Sigmoid colon (tissue), 7 donors: ENCODE data around the gene FLOT2. TPM values are rescaled to one million over a fixed set of nuclear protein-coding genes. Genes with fewer than 3 reads are reported as not detected.
"Not testable (repeated sequence)": the region's sequence is repeated elsewhere in the genome, so short reads cannot be mapped to it uniquely, and the experiment has no call there.

Source experiments
- DNase-seq: peaks from one replicate; pipeline ENCODE4 v3.0.0-alpha.2; 2019
- H3K27ac ChIP-seq, 4 donors: fragments of 200-600 bp; sonication (generic); one replicate each; pipeline ENCODE4 v1.5.1; 2016 to 2019; ENCODE audit warnings: mild to moderate bottlenecking in 1 of 4
- H3K27me3 ChIP-seq, 3 donors: fragments of 200-600 bp; sonication (generic); one replicate each; pipeline ENCODE4 v1.5.1; 2019; ENCODE audit warnings: mild to moderate bottlenecking in 1 of 3
- H3K36me3 ChIP-seq, 4 donors: fragments of 200-600 bp; sonication (generic); one replicate each; pipeline ENCODE4 v1.5.1; 2016 to 2019
- H3K4me1 ChIP-seq, 4 donors: fragments of 200-600 bp; sonication (generic); one replicate each; pipeline ENCODE4 v1.5.1; 2017 to 2019
- H3K4me3 ChIP-seq, 4 donors: fragments of 200-600 bp; sonication (generic); one replicate each; pipeline ENCODE4 v1.5.1; 2017 to 2019; ENCODE audit warnings: mild to moderate bottlenecking in 2 of 4, moderate library complexity in 1 of 4
- H3K9me3 ChIP-seq, 4 donors: fragments of 200-600 bp in 3 of 4; sonication (generic) in 3 of 4; one replicate each; pipeline versions ENCODE4 v1.5.1 to v1.6.1; 2013 to 2019
- CTCF ChIP-seq, 4 experiments: fragments of 450-650 bp in 3 of 4; fragments of 200-600 bp in 1 of 4; IDR thresholded peaks; one replicate each; pipeline ENCODE4 v1.5.1; 2016 to 2019; ENCODE audit warnings: antibody characterized with exemption in 4 of 4, mild to moderate bottlenecking in 3 of 4, moderate library complexity in 2 of 4
- EP300 ChIP-seq, 4 donors: sonication (generic); formaldehyde crosslinking; IDR thresholded peaks; one replicate each; pipeline ENCODE4 v1.6.1; 2017; ENCODE audit warnings: antibody characterized with exemption in 4 of 4
- POLR2A ChIP-seq, 2 donors: fragments of 450-650 bp; IDR thresholded peaks; one replicate each; pipeline ENCODE4 v1.6.1; 2016; ENCODE audit warnings: antibody characterized with exemption in 2 of 2, mild to moderate bottlenecking in 2 of 2, moderate library complexity in 2 of 2
- POLR2AphosphoS5 ChIP-seq, 4 donors: sonication (generic); formaldehyde crosslinking; IDR thresholded peaks; one replicate each; pipeline ENCODE4 v1.6.1; 2017; ENCODE audit warnings: antibody characterized with exemption in 4 of 4
- WGBS, 2 donors: extraction: QIAGEN DNeasy Blood & Tissue Kit; methylation state at CpG; one replicate each; pipeline ENCODE4 v1.1.7; 2013; 5-methylcytosine and 5-hydroxymethylcytosine counted together
- intact Hi-C: fragments of 100-400 bp; cut with DNase I; formaldehyde crosslinking; loops from one replicate; pipeline ENCODE4 v1.15.1; 2023
- polyA plus RNA-seq, 3 donors: library from polyadenylated mRNA; stranded (reverse); fragments of 200-250 nt; gene quantifications; one replicate each; pipeline ENCODE4 v1.2.3, GENCODE V29; 2013
- total RNA-seq, 4 donors: library from RNA; depleted of rRNA; stranded (reverse); fragments of >200 nt; gene quantifications; one replicate each; pipeline ENCODE4 v1.1.0, GENCODE V29; 2016
- donor health status: healthy with polysubstance abuse.
- donor health status: Bipolar disorder and iron deficiency.
- donor health status: healthy.

Gene FLOT2
- total and polyA plus RNA-seq, 7 donors, result 27.3 to 91.8 (median 51.5) TPM

- TF ChIP-seq POLR2AphosphoS5 (IDR thresholded peaks at IDR 0.05) (no peak), EP300 (IDR thresholded peaks at IDR 0.05) (no peak), CTCF (IDR thresholded peaks at IDR 0.05) (no peak), POLR2A (IDR thresholded peaks at IDR 0.05) (no peak)
- DNase-seq, result no peak
- intact Hi-C loops, result loop anchor here (5.0 kb wide), 3 partner anchors 46 to 171 kb away; partner anchors contain the start of genes NEK8 and TLCD1
- Histone ChIP-seq H3K4me3 (no peak overlapping the region), H3K27ac (peak overlapping the region; percentile 82 to 96 (median 92)), H3K27me3 (no peaks in the 10 kb centered on the region), H3K9me3 (no peaks in the 10 kb centered on the region), H3K36me3 (no peaks in the 10 kb centered on the region), H3K4me1 (peaks cover 0 to 40% (median 36%) of the 10 kb centered on the region in 4 donors)
- WGBS, 2 donors, result 88 to 92% methylated on average over 12 of the region's 12 CpGs
Measured at GRCh38 chr17:28898527-28898955, 1.0 kb upstream of the FLOT2 start.

GRCh38 chr17:28897769-28898526, 415 bp upstream of the FLOT2 start:
- DNase-seq, result peak; percentile 79
- Histone ChIP-seq H3K27ac (peak overlapping the region; percentile 82 to 96 (median 92)), H3K4me3 (peak overlapping the region; percentile 69 to 93 (median 83)), H3K27me3 (no peaks in the 10 kb centered on the region), H3K4me1 (peaks cover 0 to 38% (median 31%) of the 10 kb centered on the region in 4 donors), H3K9me3 (no peaks in the 10 kb centered on the region), H3K36me3 (no peaks in the 10 kb centered on the region)
- no peak for TF ChIP-seq POLR2AphosphoS5 (IDR thresholded peaks at IDR 0.05)
- TF ChIP-seq CTCF (IDR thresholded peaks at IDR 0.05), result no peak
- TF ChIP-seq POLR2A (IDR thresholded peaks at IDR 0.05), result no peak
- no peak for TF ChIP-seq EP300 (IDR thresholded peaks at IDR 0.05)
- intact Hi-C loops, result loop anchor here (2.0 to 5.0 kb wide), 5 partner anchors 46 to 171 kb away; partner anchors contain the start of genes NEK8, PHF12 and TLCD1
- WGBS, 2 donors, result 14 to 22% methylated on average over 23 of the region's 23 CpGs

GRCh38 chr17:28896491-28896883, 1.0 kb downstream of the FLOT2 start:
- H3K9me3 ChIP-seq, result no peaks in the 10 kb centered on the region
- H3K4me1 ChIP-seq, result peaks cover 0 to 30% (median 23%) of the 10 kb centered on the region in 4 donors
- no peaks in the 10 kb centered on the region for H3K36me3 ChIP-seq
- H3K27ac ChIP-seq, result peak overlapping the region; percentile 82 to 96 (median 92)
- no peak for DNase-seq
- no peak for TF ChIP-seq POLR2A (IDR thresholded peaks at IDR 0.05)
- TF ChIP-seq EP300 (IDR thresholded peaks at IDR 0.05), result no peak
- TF ChIP-seq POLR2AphosphoS5 (IDR thresholded peaks at IDR 0.05), result no peak
- TF ChIP-seq CTCF (IDR thresholded peaks at IDR 0.05), result no peak
- no peaks in the 10 kb centered on the region for H3K27me3 ChIP-seq
- WGBS, 2 donors, result 8 to 10% methylated on average over 5 of the region's 5 CpGs
- H3K4me3 ChIP-seq, result peak overlapping the region; percentile 69 to 93 (median 83)
- intact Hi-C loops, result loop anchor here (2.0 to 5.0 kb wide), 5 partner anchors 44 to 169 kb away; partner anchors contain the start of genes NEK8, PHF12 and TLCD1

- no peaks in the 10 kb centered on the region for H3K27me3 ChIP-seq
- H3K27ac ChIP-seq, result peak overlapping the region; percentile 82 to 96 (median 92)
- H3K4me1 ChIP-seq, result peaks cover 0 to 30% (median 21%) of the 10 kb centered on the region in 4 donors
- H3K9me3 ChIP-seq, result no peaks in the 10 kb centered on the region
- intact Hi-C loops, result loop anchor here (2.0 to 5.0 kb wide), 5 partner anchors 44 to 169 kb away; partner anchors contain the start of genes NEK8, PHF12 and TLCD1
- H3K36me3 ChIP-seq, result peaks cover 0 to 6% (median 0%) of the 10 kb centered on the region in 4 donors
- H3K4me3 ChIP-seq, result peak overlapping the region in 2 of 4 donors; percentile 82 to 93
- WGBS, 2 donors, result 46 to 52% methylated on average over 3 of the region's 3 CpGs
- TF ChIP-seq POLR2A (IDR thresholded peaks at IDR 0.05) (no peak), POLR2AphosphoS5 (IDR thresholded peaks at IDR 0.05) (no peak), EP300 (IDR thresholded peaks at IDR 0.05) (no peak), CTCF (IDR thresholded peaks at IDR 0.05) (no peak)
- DNase-seq, result no peak
Measured at GRCh38 chr17:28895794-28896447, 1.6 kb downstream of the FLOT2 start.

- DNase-seq, H3K4me3 ChIP-seq, H3K9me3 ChIP-seq, H3K27me3 ChIP-seq, intact Hi-C loops: not testable (repeated sequence)
- 57 to 60% methylated on average over 16 of the region's 16 CpGs for WGBS, 2 donors
- Histone ChIP-seq H3K27ac (peak overlapping the region; percentile 8 to 65 (median 38)), H3K36me3 (peaks cover 0 to 11% (median 0%) of the 10 kb centered on the region in 4 donors), H3K4me1 (peaks cover 0 to 27% (median 21%) of the 10 kb centered on the region in 4 donors)
Measured at GRCh38 chr17:28893248-28894183, 4.0 kb downstream of the FLOT2 start.
